ENCODE results near the gene PFN3.

PFN3 gene

DNA sequence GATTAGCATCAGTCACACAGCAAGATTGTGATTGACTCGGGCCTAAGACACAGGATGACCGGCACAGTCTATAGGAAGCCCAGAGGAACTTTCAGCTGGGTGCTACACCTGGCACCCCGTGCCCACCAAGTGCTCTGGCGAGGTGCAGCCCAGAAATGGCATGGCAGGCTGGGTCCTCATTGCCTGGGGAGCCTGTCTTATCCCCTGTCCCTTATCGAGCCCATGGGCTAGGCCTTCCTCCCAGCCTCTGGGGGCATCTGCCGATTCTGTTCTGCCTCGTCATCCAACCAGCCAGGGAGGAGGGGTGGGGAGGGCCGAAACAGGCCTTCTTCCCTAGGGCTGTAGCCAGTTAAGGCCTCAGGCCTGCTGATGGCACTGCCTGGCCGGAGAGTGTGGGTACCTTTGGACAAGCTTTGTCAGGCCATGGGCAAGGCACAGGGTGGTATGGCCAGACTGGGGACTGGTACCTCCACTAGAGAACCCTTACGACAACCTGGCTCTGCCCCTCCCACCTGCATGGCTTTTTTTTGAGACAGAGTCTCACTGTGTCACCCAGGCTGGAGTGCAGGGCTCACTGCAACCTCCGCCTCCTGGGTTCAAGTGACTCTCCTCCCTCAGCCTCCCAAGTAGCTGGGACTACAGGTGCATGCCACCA lies 27.6 kb upstream of the PFN3 start:
- TF ChIP-seq, protein P1, sequence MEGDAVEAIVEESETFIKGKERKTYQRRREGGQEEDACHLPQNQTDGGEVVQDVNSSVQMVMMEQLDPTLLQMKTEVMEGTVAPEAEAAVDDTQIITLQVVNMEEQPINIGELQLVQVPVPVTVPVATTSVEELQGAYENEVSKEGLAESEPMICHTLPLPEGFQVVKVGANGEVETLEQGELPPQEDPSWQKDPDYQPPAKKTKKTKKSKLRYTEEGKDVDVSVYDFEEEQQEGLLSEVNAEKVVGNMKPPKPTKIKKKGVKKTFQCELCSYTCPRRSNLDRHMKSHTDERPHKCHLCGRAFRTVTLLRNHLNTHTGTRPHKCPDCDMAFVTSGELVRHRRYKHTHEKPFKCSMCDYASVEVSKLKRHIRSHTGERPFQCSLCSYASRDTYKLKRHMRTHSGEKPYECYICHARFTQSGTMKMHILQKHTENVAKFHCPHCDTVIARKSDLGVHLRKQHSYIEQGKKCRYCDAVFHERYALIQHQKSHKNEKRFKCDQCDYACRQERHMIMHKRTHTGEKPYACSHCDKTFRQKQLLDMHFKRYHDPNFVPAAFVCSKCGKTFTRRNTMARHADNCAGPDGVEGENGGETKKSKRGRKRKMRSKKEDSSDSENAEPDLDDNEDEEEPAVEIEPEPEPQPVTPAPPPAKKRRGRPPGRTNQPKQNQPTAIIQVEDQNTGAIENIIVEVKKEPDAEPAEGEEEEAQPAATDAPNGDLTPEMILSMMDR (IDR thresholded peaks at IDR 0.05; ENCODE audit: extremely low read depth, insufficient read depth, missing control alignments): no peak
- DNase-seq (ENCODE audit: low spot score): no peak
- in situ Hi-C loops (cut with MboI; ENCODE audit: low pct_unique_long_range_greater_than_20kb, low sequenced_read_pairs, unreplicated experiment): no loop called here

DNA sequence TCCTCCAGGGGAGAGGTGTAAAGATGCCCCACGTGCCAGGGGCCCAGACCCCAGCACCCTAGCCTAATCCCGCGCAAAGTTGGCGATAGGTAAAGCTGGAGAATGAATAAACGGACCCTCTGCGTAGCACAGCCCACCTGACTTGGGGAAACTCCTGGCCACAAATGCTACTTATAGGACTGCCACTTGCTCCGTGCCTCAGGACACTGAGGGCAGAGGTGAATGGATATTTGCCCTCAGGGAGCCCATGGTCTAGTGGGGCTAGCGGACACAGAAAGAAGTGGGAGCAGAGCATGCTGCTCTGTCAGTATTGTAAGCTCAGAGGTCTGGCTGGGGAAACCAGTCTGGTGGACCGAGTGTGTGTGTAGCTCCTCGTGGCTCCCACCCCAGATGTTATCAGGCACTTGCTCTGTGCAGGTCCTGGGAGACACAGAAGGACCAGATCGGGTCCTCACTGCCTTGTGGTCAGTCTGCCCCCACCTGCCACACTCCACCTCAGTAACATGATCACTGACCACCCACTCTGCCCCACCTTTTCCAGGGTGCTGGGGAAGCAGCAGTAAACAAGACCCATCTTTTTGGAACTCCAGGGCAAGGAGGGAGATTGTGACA lies 26.9 kb upstream of the PFN3 start:
- no peak for DNase-seq (ENCODE audit: low spot score)
- in situ Hi-C loops (cut with MboI; ENCODE audit: low pct_unique_long_range_greater_than_20kb, low sequenced_read_pairs, unreplicated experiment): no loop called here
- TF ChIP-seq, protein P1 (IDR thresholded peaks at IDR 0.05; ENCODE audit: extremely low read depth, insufficient read depth, missing control alignments): no peak

DNA sequence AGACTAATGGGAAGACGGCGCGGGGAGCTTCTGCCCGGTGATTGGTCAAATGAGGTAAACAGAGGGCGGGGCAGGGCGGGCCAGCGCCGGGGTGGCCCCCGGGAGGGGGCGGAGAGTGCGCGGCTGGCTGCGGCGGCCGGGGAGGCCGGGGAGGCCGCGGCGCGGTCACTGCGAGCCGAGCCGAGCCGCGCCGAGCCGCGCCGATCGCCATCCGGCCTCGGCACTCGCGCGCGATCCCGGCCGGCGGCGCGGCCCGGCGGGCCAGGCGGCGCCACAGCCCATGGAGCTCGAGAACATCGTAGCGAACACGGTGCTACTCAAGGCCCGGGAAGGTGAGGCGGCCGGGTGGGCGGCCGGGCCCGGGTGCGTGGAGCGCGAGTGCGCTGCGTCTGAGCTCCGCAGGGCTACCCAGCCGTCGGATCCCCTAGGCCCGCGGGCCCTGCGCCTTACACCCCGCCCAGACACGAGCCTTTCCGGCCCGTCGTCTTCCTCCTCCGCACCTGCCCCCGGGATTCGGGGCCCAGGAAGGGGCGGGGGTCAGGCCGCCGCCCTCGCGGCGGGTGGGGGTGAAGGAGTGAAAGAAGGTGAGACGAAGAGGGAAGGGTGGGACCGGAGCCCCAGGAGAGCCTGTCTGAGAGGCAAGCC lies 26.2 kb upstream of the PFN3 start, which contains the start of gene GRK6:
Gene GRK6 (plus strand): TSS at position 111 of the 645 bp plus-strand sequence. CDS start 170 bp downstream, at position 281.
- in situ Hi-C loops (cut with MboI; ENCODE audit: low pct_unique_long_range_greater_than_20kb, low sequenced_read_pairs, unreplicated experiment): no loop called here
- peak; percentile 57 for DNase-seq (ENCODE audit: low spot score)
- TF ChIP-seq, protein P1 (IDR thresholded peaks at IDR 0.05; ENCODE audit: extremely low read depth, insufficient read depth, missing control alignments): no peak

DNA sequence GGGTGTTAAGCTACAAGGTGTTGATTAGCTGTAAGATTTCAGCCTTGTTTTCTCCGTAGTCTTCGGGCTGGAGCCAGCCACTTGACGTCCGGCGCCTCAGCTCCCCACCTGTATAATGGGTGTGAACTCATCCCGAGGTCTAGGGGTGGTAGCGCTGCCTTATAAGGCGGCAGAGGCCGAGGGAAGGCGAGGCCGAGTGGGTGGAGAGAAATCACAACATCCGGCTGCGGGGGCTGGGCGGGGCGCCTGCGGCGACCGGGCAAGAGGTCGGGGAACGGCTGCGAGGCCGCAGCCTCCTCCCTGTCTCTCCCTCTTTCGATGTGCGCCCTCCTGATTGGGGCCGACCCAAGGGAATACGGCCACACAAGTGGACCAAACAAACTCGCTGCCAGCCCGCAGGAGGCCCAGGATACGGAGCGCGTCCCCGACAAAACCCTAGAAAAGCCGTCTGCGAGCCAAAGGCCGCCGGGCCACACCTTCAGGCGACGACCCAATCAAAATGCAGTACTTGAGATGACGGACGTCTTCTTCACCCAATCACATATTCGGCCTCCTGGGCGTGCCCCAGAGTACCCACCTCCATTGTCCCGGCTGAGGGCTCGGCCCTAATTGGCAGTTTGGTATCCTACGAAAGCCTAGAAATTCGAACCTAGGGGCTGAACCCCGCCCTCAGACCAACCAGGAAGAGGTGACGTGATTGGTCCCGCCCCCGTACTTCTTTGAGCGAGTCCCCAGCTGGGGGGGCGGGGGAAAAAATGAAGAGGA lies 25.5 kb upstream of the PFN3 start:
- peak; percentile 98 for DNase-seq (ENCODE audit: low spot score)
- in situ Hi-C loops (cut with MboI; ENCODE audit: low pct_unique_long_range_greater_than_20kb, low sequenced_read_pairs, unreplicated experiment): no loop called here
- TF ChIP-seq, protein P1 (IDR thresholded peaks at IDR 0.05; ENCODE audit: extremely low read depth, insufficient read depth, missing control alignments): no peak

DNA sequence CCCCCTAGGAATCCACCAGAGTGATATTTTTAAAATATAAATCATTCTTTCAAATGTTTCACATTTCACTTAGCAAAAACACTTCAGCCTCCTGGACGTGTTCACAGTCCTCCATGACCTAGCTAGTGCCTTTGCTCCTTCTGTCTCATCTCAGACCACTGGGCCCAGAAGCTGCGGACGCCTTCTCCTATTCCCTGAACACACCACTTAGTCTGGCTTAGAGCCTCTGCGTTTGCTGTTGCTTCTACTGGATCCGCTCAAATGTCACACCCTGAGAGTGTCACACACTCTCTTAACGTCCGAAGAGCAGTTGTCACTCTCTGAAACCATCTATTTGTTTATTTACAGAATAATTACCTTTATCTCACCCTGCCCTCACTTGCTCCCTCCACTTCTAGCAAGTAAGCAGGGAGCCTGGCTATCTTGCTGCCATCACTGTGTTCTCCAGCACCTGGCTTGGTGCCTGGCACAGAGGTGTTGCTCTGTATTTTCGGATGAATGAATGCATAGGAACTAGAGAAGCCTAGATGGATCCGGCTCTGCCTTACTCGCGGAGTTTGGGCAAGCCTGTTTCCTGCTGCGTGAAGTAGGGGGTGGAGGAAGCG lies 24.8 kb upstream of the PFN3 start:
- TF ChIP-seq, protein P1 (IDR thresholded peaks at IDR 0.05; ENCODE audit: extremely low read depth, insufficient read depth, missing control alignments): no peak
- in situ Hi-C loops (cut with MboI; ENCODE audit: low pct_unique_long_range_greater_than_20kb, low sequenced_read_pairs, unreplicated experiment): no loop called here
- DNase-seq (ENCODE audit: low spot score): no peak

DNA sequence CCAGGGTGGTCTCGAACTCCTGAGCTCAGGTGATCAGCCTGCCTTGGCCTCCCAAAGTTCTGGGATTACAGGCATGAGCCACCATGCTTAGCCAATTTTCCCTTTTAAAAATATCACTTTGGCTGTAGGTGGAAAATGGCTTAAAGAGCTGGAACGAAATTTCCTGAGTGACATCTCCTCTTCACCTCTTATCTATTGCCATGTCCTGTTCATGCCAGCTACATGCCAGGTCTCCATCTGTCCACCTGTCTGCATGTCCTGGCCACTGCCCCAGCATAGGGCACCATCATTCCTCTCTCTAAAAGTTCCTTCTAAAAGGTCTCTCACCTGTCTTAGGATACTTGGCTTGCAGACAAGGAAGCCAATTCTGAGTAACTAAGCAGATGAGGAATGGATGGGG lies 23.2 kb upstream of the PFN3 start:
- in situ Hi-C loops (cut with MboI; ENCODE audit: low pct_unique_long_range_greater_than_20kb, low sequenced_read_pairs, unreplicated experiment): no loop called here
- DNase-seq (ENCODE audit: low spot score): no peak
- TF ChIP-seq, protein P1 (IDR thresholded peaks at IDR 0.05; ENCODE audit: extremely low read depth, insufficient read depth, missing control alignments): no peak
